ENCODE data around the gene UBE2E2. TPM values are rescaled to one million over a fixed set of nuclear protein-coding genes. Genes with fewer than 3 reads are reported as not detected.
"Not testable (repeated sequence)": the region's sequence is repeated elsewhere in the genome, so short reads cannot be mapped to it uniquely, and the experiment has no call there.

Gene UBE2E2
- total RNA-seq, 1 donor from 2014 or later, result 32.5 TPM

DNA sequence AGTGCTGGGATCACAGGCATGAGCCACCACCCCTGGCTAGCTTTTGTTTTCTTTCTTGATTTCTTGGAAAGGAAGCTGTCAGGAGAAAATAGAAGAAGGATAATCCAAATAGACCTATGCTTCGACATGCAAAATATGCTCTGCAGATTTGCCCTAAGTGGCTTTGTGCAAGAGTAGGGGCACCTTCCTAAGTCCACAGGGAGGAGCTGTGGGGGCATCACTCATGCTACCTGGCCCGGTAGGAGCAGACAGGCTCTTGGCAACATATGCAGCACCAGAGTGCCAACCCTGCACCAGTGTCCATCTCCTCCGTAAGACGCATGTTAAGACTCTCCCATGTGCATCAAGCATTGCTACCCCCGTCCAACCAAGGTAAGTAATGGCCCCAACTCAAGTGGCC is 411.9 kb downstream of the UBE2E2 start:
- peaks cover 10% of the 10 kb centered on the region for H3K4me1 Mint-ChIP-seq (ENCODE audit: low read depth)
- no peak for DNase-seq (ENCODE audit: low spot score, unreplicated experiment)
- peaks cover 6% of the 10 kb centered on the region for H3K27me3 Mint-ChIP-seq
- no peaks in the 10 kb centered on the region for H3K36me3 Mint-ChIP-seq (ENCODE audit: insufficient read depth)
- no peak overlapping the region for H3K27ac Mint-ChIP-seq
- H3K9me3 Mint-ChIP-seq (ENCODE audit: low read depth), result no peaks in the 10 kb centered on the region
- TF ChIP-seq, protein P1, sequence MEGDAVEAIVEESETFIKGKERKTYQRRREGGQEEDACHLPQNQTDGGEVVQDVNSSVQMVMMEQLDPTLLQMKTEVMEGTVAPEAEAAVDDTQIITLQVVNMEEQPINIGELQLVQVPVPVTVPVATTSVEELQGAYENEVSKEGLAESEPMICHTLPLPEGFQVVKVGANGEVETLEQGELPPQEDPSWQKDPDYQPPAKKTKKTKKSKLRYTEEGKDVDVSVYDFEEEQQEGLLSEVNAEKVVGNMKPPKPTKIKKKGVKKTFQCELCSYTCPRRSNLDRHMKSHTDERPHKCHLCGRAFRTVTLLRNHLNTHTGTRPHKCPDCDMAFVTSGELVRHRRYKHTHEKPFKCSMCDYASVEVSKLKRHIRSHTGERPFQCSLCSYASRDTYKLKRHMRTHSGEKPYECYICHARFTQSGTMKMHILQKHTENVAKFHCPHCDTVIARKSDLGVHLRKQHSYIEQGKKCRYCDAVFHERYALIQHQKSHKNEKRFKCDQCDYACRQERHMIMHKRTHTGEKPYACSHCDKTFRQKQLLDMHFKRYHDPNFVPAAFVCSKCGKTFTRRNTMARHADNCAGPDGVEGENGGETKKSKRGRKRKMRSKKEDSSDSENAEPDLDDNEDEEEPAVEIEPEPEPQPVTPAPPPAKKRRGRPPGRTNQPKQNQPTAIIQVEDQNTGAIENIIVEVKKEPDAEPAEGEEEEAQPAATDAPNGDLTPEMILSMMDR (IDR thresholded peaks at IDR 0.05; ENCODE audit: unreplicated experiment), result no peak
- H3K4me3 Mint-ChIP-seq (ENCODE audit: low read depth), result no peak overlapping the region

DNA sequence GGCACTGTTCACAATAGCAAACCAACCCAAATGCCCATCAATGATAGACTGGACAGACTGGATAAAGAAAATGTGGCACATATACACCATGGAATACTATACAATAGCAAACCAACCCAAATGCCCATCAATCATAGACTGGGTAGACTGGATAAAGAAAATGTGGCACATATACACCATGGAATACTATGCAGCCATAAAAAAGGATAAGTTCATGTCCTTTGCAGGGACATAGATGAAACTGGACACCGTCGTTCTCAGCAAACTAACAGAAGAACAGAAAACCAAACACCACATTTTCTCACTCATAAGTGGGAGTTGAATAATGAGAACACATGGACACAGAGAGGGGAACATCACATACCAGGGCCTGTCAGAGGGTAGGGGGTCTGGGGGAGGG is 415.3 kb downstream of the UBE2E2 start:
- H3K36me3 Mint-ChIP-seq (ENCODE audit: insufficient read depth); H3K27ac Mint-ChIP-seq; DNase-seq (ENCODE audit: low spot score, unreplicated experiment); H3K9me3 Mint-ChIP-seq (ENCODE audit: low read depth); H3K27me3 Mint-ChIP-seq; H3K4me3 Mint-ChIP-seq (ENCODE audit: low read depth); H3K4me1 Mint-ChIP-seq (ENCODE audit: low read depth): not testable (repeated sequence)

DNA sequence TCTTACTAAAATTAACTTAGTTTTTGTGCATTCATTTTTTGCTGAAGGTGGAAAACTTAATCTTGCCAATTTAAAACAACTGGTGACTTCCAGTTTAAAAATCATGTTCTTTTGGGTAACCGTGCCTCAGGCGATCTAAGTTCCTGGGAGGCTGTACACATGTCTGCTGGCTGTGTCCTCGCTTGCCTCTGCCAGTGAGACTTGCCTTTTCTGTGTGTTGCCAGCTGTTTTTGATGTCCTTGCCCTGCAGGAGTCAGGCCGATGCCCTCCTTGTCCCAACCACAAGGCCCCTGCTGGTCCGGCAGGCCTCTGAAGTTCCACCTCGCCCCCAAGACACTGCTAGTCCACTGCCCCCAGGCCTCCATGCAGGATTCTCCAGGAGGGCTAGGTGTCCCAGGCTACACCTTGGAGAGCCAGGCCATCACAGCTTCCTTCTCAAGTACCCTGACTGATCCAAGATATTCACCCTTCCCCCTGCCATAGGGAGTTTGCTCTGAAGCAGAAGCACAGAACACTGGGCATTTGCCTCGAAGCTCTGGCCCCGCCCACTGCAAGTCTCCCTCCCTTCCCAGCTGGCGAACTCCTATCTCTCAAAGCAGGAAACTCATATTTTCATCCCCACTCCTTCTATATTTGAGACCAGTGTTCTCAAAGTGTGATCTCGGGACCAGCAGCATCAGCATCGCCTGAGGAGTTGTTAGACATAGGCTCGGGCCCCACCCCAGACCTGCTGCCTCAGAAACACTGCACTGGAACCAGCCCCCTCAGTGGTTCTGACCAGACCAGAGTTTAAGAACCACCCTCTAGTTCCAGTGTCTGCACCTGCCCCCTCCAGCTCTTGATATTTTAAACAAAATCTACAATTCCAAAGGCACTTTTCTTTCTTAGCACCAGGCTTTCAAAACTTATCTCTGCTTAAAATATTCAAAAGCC is 416.8 kb downstream of the UBE2E2 start:
- no peak for DNase-seq (ENCODE audit: low spot score, unreplicated experiment)
- no peak overlapping the region for H3K27ac Mint-ChIP-seq

DNA sequence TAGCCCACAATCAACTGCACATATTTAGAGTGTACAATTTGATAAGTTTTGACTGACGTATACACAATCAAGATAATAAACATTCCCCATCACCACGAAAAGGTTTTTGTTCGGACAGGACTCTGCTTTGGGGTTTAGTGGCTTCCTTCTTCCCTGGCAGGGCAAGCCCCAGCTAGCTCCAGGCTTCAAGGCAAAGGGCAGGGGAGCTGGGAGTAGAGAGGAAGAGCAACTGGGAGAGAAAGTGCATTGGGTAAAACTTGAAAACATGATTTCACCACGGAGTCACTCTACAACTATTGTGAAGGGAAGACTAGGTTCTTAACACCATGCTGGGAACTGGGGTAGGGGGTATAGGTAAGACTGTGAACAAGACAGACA is 417.5 kb downstream of the UBE2E2 start:
- DNase-seq (ENCODE audit: low spot score, unreplicated experiment), result no peak

More for the DNA sequence above, 416.8 kb downstream of the UBE2E2 start:
- Mint-ChIP-seq H3K4me3 (ENCODE audit: low read depth) (no peak overlapping the region), H3K9me3 (ENCODE audit: low read depth) (peaks cover 9% of the 10 kb centered on the region), H3K36me3 (ENCODE audit: insufficient read depth) (no peaks in the 10 kb centered on the region), H3K27me3 (peaks cover 2% of the 10 kb centered on the region), H3K4me1 (ENCODE audit: low read depth) (peaks cover 9% of the 10 kb centered on the region)
- TF ChIP-seq, protein P1 (IDR thresholded peaks at IDR 0.05; ENCODE audit: unreplicated experiment), result no peak

DNA sequence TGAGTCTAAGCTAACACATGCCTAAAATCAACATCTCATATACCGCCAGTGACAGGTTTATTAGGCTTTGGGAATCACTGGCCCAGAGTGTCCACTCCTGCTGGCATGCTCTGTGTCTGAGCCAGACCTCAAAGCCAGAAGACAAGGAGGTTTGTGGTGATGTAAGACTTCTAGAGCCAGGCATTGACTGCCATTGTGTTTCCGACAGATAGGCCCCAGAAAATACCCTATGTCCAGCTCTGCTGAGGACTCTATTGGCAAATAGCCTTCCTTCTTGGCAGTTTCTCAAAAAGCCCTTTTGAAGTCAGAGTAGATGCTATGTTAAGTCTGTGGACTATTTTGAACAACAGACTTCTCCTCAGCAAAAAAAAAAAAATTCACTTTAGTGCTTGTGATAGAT is 420.7 kb downstream of the UBE2E2 start:
- TF ChIP-seq, protein P1 (IDR thresholded peaks at IDR 0.05; ENCODE audit: unreplicated experiment), result no peak
- no peaks in the 10 kb centered on the region for H3K36me3 Mint-ChIP-seq (ENCODE audit: insufficient read depth)
- peaks cover 2% of the 10 kb centered on the region for H3K27me3 Mint-ChIP-seq
- H3K4me3 Mint-ChIP-seq (ENCODE audit: low read depth), result no peak overlapping the region
- peaks cover 9% of the 10 kb centered on the region for H3K4me1 Mint-ChIP-seq (ENCODE audit: low read depth)
- no peak for DNase-seq (ENCODE audit: low spot score, unreplicated experiment)
- peaks cover 9% of the 10 kb centered on the region for H3K9me3 Mint-ChIP-seq (ENCODE audit: low read depth)
- no peak overlapping the region for H3K27ac Mint-ChIP-seq

More for the DNA sequence above, 417.5 kb downstream of the UBE2E2 start:
- Mint-ChIP-seq H3K27me3 (peaks cover 2% of the 10 kb centered on the region), H3K36me3 (ENCODE audit: insufficient read depth) (no peaks in the 10 kb centered on the region), H3K4me1 (ENCODE audit: low read depth) (peaks cover 9% of the 10 kb centered on the region), H3K4me3 (ENCODE audit: low read depth) (no peak overlapping the region), H3K9me3 (ENCODE audit: low read depth) (peaks cover 9% of the 10 kb centered on the region), H3K27ac (no peak overlapping the region)
- TF ChIP-seq, protein P1 (IDR thresholded peaks at IDR 0.05; ENCODE audit: unreplicated experiment), result no peak

DNA sequence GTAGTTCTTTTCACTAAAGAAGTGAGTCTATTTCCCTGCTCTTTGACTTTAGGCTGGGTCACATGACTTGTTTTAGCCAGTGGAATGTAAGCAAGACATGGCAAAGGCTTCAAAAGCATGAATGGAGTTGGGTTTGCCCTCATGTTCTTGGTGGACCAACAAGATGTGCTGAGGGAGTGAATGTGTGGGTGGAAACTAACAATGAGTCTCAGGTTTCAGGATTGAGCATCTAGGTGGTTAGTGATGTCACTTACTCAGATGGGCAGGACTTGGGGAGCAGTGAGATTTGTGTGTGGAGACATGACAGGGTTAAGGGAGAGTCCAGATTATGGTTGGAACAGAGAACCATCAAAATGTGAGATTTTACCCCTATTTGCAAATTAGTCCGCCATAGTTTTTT is 421.2 kb downstream of the UBE2E2 start:
- no peaks in the 10 kb centered on the region for H3K36me3 Mint-ChIP-seq (ENCODE audit: insufficient read depth)
- H3K27me3 Mint-ChIP-seq, result peaks cover 2% of the 10 kb centered on the region
- H3K9me3 Mint-ChIP-seq (ENCODE audit: low read depth), result peaks cover 9% of the 10 kb centered on the region
- TF ChIP-seq, protein P1 (IDR thresholded peaks at IDR 0.05; ENCODE audit: unreplicated experiment), result no peak
- H3K4me1 Mint-ChIP-seq (ENCODE audit: low read depth), result peaks cover 9% of the 10 kb centered on the region
- no peak overlapping the region for H3K27ac Mint-ChIP-seq
- no peak overlapping the region for H3K4me3 Mint-ChIP-seq (ENCODE audit: low read depth)
- no peak for DNase-seq (ENCODE audit: low spot score, unreplicated experiment)
